Measurements from ENCODE around the gene PEX7. TPM values are rescaled to one million over a fixed set of nuclear protein-coding genes. Genes with fewer than 3 reads are reported as not detected.
"Not testable (repeated sequence)": the region's sequence is repeated elsewhere in the genome, so short reads cannot be mapped to it uniquely, and the experiment has no call there.

PEX7 gene
- total RNA-seq, 5 donors from 2014 or later (not counting 1 experiment from before 2014, with no cell fraction given) = 4.3 to 5.5 (median 4.9) TPM

DNA sequence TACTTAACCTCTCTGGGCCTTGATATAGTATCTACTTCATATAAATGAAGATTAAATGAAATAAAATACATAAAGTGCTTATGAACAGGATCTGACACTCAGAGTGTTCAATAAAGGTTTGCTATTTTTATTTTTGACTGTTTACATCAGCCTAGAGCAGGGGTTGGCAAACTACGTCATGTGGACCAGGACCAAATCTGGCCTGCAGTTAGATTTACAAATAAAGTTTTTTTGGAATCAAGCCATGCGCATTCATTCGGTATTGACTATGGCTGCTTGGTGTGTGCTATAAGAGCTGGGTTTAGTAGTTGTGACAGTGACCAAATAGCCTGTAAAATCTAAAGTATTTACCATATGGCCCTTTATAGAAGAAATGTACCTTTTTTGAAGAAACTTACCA is 20.8 kb downstream of the PEX7 start:
- ChIA-PET POLR2A (no interaction called here), CTCF (interaction anchor here (0.6 to 2.1 kb wide), 3 partner anchors 8 to 20 kb away, joined by 3 to 5 read pairs (median 4); no protein-coding TSS in a partner anchor)
- Mint-ChIP-seq H3K36me3 (peaks cover 42% of the 10 kb centered on the region), H3K4me3 (no peak overlapping the region), H3K9me3 (no peaks in the 10 kb centered on the region), H3K27ac (no peak overlapping the region), H3K4me1 (peaks cover 3 to 6% (median 6%) of the 10 kb centered on the region in 3 donors), H3K27me3 (no peaks in the 10 kb centered on the region)
- Histone ChIP-seq H3K36me3 (ENCODE audit: control insufficient read depth in 2 of 2, extremely low read depth in 1 of 2, insufficient read depth in 1 of 2, low read length in 1 of 2) (peaks cover 0 to 2% of the 10 kb centered on the region in 2 donors), H3K4me3 (ENCODE audit: control insufficient read depth in 1 of 2, extremely low read depth in 1 of 2, low read length in 1 of 2) (no peak overlapping the region), H3K27ac (ENCODE audit: low read length) (no peak overlapping the region), H3K27me3 (replicated peaks in 1 of 2; ENCODE audit: control insufficient read depth in 2 of 2, extremely low read depth in 1 of 2, insufficient read depth in 2 of 2, low read length in 1 of 2) (no peaks in the 10 kb centered on the region), H3K9me3 (no peaks in the 10 kb centered on the region), H3K4me1 (ENCODE audit: control insufficient read depth in 1 of 2, extremely low read depth in 1 of 2, insufficient read depth in 2 of 2, low read length in 2 of 2) (no peaks in the 10 kb centered on the region)
- no CpG with 5 or more reads among the region's 3 CpGs for WGBS (ENCODE audit: insufficient coverage)
- ATAC-seq (replicated peaks in 1 of 4) (no peak), DNase-seq (no peak)

DNA sequence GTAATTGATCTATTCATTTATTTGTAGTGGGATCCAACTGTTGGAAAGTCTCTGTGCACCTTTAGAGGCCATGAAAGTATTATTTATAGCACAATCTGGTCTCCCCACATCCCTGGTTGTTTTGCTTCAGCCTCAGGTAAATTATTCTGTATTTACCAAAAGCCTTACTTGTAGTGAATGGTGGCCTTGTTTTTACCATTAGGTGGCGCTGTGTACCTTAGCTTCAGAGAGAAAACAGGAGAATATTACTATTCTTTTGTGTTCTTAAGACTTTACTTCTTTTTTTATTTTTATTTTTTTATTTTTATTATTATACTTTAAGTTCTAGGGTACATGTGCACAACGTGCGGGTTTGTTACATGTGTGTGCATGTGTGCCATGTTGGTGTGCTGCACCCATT is 23.7 kb downstream of the PEX7 start:
- no peaks in the 10 kb centered on the region for H3K27me3 ChIP-seq (replicated peaks in 1 of 2; ENCODE audit: control insufficient read depth in 2 of 2, extremely low read depth in 1 of 2, insufficient read depth in 2 of 2, low read length in 1 of 2)
- peaks cover 0 to 2% of the 10 kb centered on the region in 2 donors for H3K36me3 ChIP-seq (ENCODE audit: control insufficient read depth in 2 of 2, extremely low read depth in 1 of 2, insufficient read depth in 1 of 2, low read length in 1 of 2)
- ATAC-seq (replicated peaks in 1 of 4) = no peak
- Mint-ChIP-seq H3K4me3 (no peak overlapping the region), H3K27me3 (no peaks in the 10 kb centered on the region), H3K36me3 (peaks cover 56% of the 10 kb centered on the region), H3K9me3 (peaks cover 0 to 9% (median 4%) of the 10 kb centered on the region in 3 donors), H3K4me1 (peaks cover 4% of the 10 kb centered on the region in 3 donors), H3K27ac (no peak overlapping the region)
- H3K9me3 ChIP-seq = no peaks in the 10 kb centered on the region
- ChIA-PET CTCF (interaction anchor here (0.6 to 1.2 kb wide), 11 partner anchors 18 to 796 kb away, joined by 3 to 6 read pairs (median 3); partner anchors contain the start of gene MAP3K5 (in 1 of the 2)), POLR2A (no interaction called here)
- DNase-seq = peak in 16 of 35 experiments; percentile 2 to 68 (median 14)
- H3K4me1 ChIP-seq (ENCODE audit: control insufficient read depth in 1 of 2, extremely low read depth in 1 of 2, insufficient read depth in 2 of 2, low read length in 2 of 2) = no peaks in the 10 kb centered on the region
- H3K27ac ChIP-seq (ENCODE audit: low read length) = no peak overlapping the region
- no CpG with 5 or more reads among the region's 3 CpGs for WGBS (ENCODE audit: insufficient coverage)
- no peak overlapping the region for H3K4me3 ChIP-seq (ENCODE audit: control insufficient read depth in 1 of 2, extremely low read depth in 1 of 2, low read length in 1 of 2)

DNA sequence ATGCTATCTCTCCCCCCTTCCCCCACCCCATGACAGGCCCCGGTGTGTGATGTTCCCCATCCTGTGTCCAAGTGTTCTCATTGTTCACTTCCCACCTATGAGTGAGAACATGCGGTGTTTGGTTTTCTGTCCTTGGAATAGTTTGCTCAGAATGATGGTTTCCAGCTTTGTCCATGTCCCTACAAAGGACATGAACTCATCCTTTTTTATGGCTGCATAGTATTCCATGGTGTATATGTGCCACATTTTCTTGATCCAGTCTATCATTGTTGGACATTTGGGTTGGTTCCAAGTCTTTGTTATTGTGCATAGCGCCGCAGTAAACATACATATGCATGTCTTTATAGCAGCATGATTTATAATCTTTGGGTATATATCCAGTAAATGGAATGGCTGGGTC is 24.1 kb downstream of the PEX7 start:
- H3K9me3 ChIP-seq; H3K4me3 ChIP-seq (ENCODE audit: control insufficient read depth in 1 of 2, extremely low read depth in 1 of 2, low read length in 1 of 2); H3K27ac ChIP-seq (ENCODE audit: low read length); ATAC-seq (replicated peaks in 1 of 4); H3K27me3 Mint-ChIP-seq; H3K36me3 ChIP-seq (ENCODE audit: control insufficient read depth in 2 of 2, extremely low read depth in 1 of 2, insufficient read depth in 1 of 2, low read length in 1 of 2); H3K4me1 ChIP-seq (ENCODE audit: control insufficient read depth in 1 of 2, extremely low read depth in 1 of 2, insufficient read depth in 2 of 2, low read length in 2 of 2); POLR2A ChIA-PET; H3K27me3 ChIP-seq (replicated peaks in 1 of 2; ENCODE audit: control insufficient read depth in 2 of 2, extremely low read depth in 1 of 2, insufficient read depth in 2 of 2, low read length in 1 of 2); H3K4me1 Mint-ChIP-seq; H3K4me3 Mint-ChIP-seq; DNase-seq; H3K9me3 Mint-ChIP-seq; H3K27ac Mint-ChIP-seq: not testable (repeated sequence)
- WGBS (ENCODE audit: insufficient coverage) = no CpG with 5 or more reads among the region's 4 CpGs
- peaks cover 52% of the 10 kb centered on the region for H3K36me3 Mint-ChIP-seq
- CTCF ChIA-PET = interaction anchor here in 1 of 2 donors (0.6 to 1.0 kb wide), 7 partner anchors 18 to 784 kb away, joined by 3 to 6 read pairs (median 3); partner anchors contain the start of gene MAP3K5

DNA sequence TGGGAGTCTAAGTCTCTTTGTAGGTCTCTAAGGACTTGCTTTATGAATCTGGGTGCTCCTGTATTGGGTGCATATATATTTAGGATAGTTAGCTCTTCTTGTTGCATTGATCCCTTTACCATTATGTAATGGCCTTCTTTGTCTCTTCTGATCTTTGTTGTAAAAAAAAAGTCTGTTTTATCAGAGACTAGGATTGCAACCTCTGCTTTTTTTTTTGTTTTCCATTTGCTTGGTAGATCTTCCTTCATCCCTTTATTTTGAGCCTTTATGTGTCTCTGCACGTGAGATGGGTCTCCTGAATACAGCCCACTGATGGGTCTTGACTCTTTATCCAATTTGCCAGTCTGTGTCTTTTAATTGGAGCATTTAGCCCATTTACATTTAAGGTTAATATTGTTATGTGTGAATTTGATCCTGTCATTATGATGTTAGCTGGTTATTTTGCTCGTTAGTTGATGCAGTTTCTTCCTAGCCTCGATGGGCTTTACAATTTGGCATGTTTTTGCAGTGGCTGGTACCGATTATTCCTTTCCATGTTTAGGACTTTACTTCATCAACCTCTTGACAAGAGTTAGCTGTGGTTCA is 27.7 kb downstream of the PEX7 start:
- H3K27me3 Mint-ChIP-seq; H3K36me3 ChIP-seq (ENCODE audit: control insufficient read depth in 2 of 2, extremely low read depth in 1 of 2, insufficient read depth in 1 of 2, low read length in 1 of 2); H3K9me3 ChIP-seq; ATAC-seq (replicated peaks in 1 of 4); H3K27me3 ChIP-seq (replicated peaks in 1 of 2; ENCODE audit: control insufficient read depth in 2 of 2, extremely low read depth in 1 of 2, insufficient read depth in 2 of 2, low read length in 1 of 2); H3K4me3 Mint-ChIP-seq; POLR2A ChIA-PET; DNase-seq; H3K4me1 Mint-ChIP-seq; H3K4me1 ChIP-seq (ENCODE audit: control insufficient read depth in 1 of 2, extremely low read depth in 1 of 2, insufficient read depth in 2 of 2, low read length in 2 of 2); H3K27ac Mint-ChIP-seq; H3K9me3 Mint-ChIP-seq; H3K4me3 ChIP-seq (ENCODE audit: control insufficient read depth in 1 of 2, extremely low read depth in 1 of 2, low read length in 1 of 2); H3K27ac ChIP-seq (ENCODE audit: low read length): not testable (repeated sequence)
- no CpG with 5 or more reads among the region's 4 CpGs for WGBS (ENCODE audit: insufficient coverage)
- CTCF ChIA-PET = interaction anchor here (0.5 to 0.7 kb wide), 4 partner anchors 10 to 55 kb away, joined by 3 to 7 read pairs (median 4); no protein-coding TSS in a partner anchor
- peaks cover 52% of the 10 kb centered on the region for H3K36me3 Mint-ChIP-seq

GRCh38 chr6:136859430-136859829 is 37.0 kb downstream of the PEX7 start:
- H3K27ac Mint-ChIP-seq = no peak overlapping the region
- H3K9me3 Mint-ChIP-seq = no peaks in the 10 kb centered on the region
- no peaks in the 10 kb centered on the region for H3K27me3 ChIP-seq (replicated peaks in 1 of 2; ENCODE audit: control insufficient read depth in 2 of 2, extremely low read depth in 1 of 2, insufficient read depth in 2 of 2, low read length in 1 of 2)
- no peak overlapping the region for H3K27ac ChIP-seq (ENCODE audit: low read length)
- H3K4me1 Mint-ChIP-seq = no peaks in the 10 kb centered on the region
- H3K4me3 Mint-ChIP-seq = no peak overlapping the region
- ATAC-seq (replicated peaks in 1 of 4) = no peak
- no peaks in the 10 kb centered on the region for H3K27me3 Mint-ChIP-seq
- H3K9me3 ChIP-seq = no peaks in the 10 kb centered on the region
- ChIA-PET CTCF (interaction anchor here in 1 of 2 donors (0.5 to 1.7 kb wide), 4 partner anchors 8 to 455 kb away, joined by 3 to 4 read pairs (median 3); no protein-coding TSS in a partner anchor), POLR2A (no interaction called here)
- no peaks in the 10 kb centered on the region for H3K4me1 ChIP-seq (ENCODE audit: control insufficient read depth in 1 of 2, extremely low read depth in 1 of 2, insufficient read depth in 2 of 2, low read length in 2 of 2)
- WGBS (ENCODE audit: insufficient coverage) = 93% methylated on average over 4 of the region's 5 CpGs
- no peak for DNase-seq
- no peaks in the 10 kb centered on the region for H3K36me3 ChIP-seq (ENCODE audit: control insufficient read depth in 2 of 2, extremely low read depth in 1 of 2, insufficient read depth in 1 of 2, low read length in 1 of 2)
- H3K36me3 Mint-ChIP-seq = peaks cover 35% of the 10 kb centered on the region
- H3K4me3 ChIP-seq (ENCODE audit: control insufficient read depth in 1 of 2, extremely low read depth in 1 of 2, low read length in 1 of 2) = no peak overlapping the region

- Histone ChIP-seq H3K27me3 (replicated peaks in 1 of 2; ENCODE audit: control insufficient read depth in 2 of 2, extremely low read depth in 1 of 2, insufficient read depth in 2 of 2, low read length in 1 of 2) (no peaks in the 10 kb centered on the region), H3K36me3 (ENCODE audit: control insufficient read depth in 2 of 2, extremely low read depth in 1 of 2, insufficient read depth in 1 of 2, low read length in 1 of 2) (no peaks in the 10 kb centered on the region), H3K27ac (ENCODE audit: low read length) (no peak overlapping the region), H3K9me3 (no peaks in the 10 kb centered on the region), H3K4me1 (ENCODE audit: control insufficient read depth in 1 of 2, extremely low read depth in 1 of 2, insufficient read depth in 2 of 2, low read length in 2 of 2) (no peaks in the 10 kb centered on the region), H3K4me3 (ENCODE audit: control insufficient read depth in 1 of 2, extremely low read depth in 1 of 2, low read length in 1 of 2) (no peak overlapping the region)
- H3K4me3 Mint-ChIP-seq = no peak overlapping the region
- no peak for DNase-seq
- no peak overlapping the region for H3K27ac Mint-ChIP-seq
- H3K4me1 Mint-ChIP-seq = no peaks in the 10 kb centered on the region
- H3K9me3 Mint-ChIP-seq = no peaks in the 10 kb centered on the region
- ATAC-seq (replicated peaks in 1 of 4) = no peak
- peaks cover 31% of the 10 kb centered on the region for H3K36me3 Mint-ChIP-seq
- CTCF ChIA-PET = interaction anchor here (0.6 to 0.9 kb wide), 4 partner anchors 16 to 1649 kb away, joined by 3 to 4 read pairs (median 3); no protein-coding TSS in a partner anchor
- POLR2A ChIA-PET = interaction anchor here (0.6 kb wide), 3 partner anchors 23 to 970 kb away, joined by 4 to 9 read pairs (median 4); no protein-coding TSS in a partner anchor
- no CpG with 5 or more reads among the region's 1 CpG for WGBS (ENCODE audit: insufficient coverage)
- H3K27me3 Mint-ChIP-seq = no peaks in the 10 kb centered on the region
Observed at GRCh38 chr6:136860043-136860442, 37.7 kb downstream of the PEX7 start.
